Measurements from ENCODE around the gene JAK1. TPM values are rescaled to one million over a fixed set of nuclear protein-coding genes. Genes with fewer than 3 reads are reported as not detected.

JAK1 gene
- total and polyA plus RNA-seq, 2 of the 8 experiments (the other 6 are each of a cell fraction or from before 2014, with no cell fraction given), result 7.8 to 24.5 TPM

DNA sequence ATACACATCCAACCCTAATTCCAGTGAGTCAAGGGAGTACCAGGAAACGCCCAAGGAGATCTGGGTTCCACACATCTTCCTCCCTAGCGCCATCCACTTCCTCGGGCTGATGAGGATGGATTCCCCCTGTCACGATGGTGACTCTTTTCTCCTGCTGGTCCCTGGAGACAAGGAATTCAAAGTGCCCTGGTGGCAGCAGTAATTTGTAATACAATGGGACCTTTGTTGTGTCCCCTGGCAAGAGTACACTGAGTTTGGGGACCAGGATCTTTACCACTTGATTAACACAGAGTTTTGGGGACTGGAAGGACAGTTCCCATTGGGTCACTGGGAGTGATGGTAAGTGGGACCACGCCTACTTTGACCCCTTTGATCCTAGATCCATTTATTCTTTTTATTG lies 9.4 kb upstream of the JAK1 start:
- no peak overlapping the region for H2BK120ac ChIP-seq (replicated peaks; ENCODE audit: low read depth, low read length)
- H2AK5ac ChIP-seq (ENCODE audit: low read depth, low read length), result no peak overlapping the region
- no peak overlapping the region for H3K56ac ChIP-seq (replicated peaks; ENCODE audit: insufficient read length, low read depth, low read length)
- H3K14ac ChIP-seq (ENCODE audit: insufficient read length), result no peak overlapping the region
- no peak overlapping the region for H2BK15ac ChIP-seq (ENCODE audit: low read length)
- H3K4me1 ChIP-seq (replicated peaks in 1 of 4; ENCODE audit: control insufficient read depth in 3 of 4, insufficient read depth in 4 of 4, low read length in 3 of 4), result peaks cover 0 to 9% (median 0%) of the 10 kb centered on the region in 4 experiments; a peak in 2 of 7 replicates
- H3K18ac ChIP-seq (ENCODE audit: extremely low read depth, low read length), result no peak overlapping the region
- no peak overlapping the region for H2BK12ac ChIP-seq (ENCODE audit: low read depth, low read length)
- no peaks in the 10 kb centered on the region for H3K27me3 ChIP-seq (replicated peaks in 1 of 4; ENCODE audit: control insufficient read depth in 3 of 4, extremely low read depth in 1 of 4, insufficient read depth in 3 of 4, low read length in 3 of 4)
- H3K9me3 ChIP-seq (ENCODE audit: insufficient read depth in 2 of 2, low read depth in 1 of 2, low read length in 1 of 2), result no peaks in the 10 kb centered on the region
- H3K36me3 ChIP-seq (ENCODE audit: control insufficient read depth in 2 of 4, insufficient read depth in 4 of 4, low read length in 3 of 4), result no peaks in the 10 kb centered on the region
- H3K23me2 ChIP-seq (ENCODE audit: low read depth, low read length), result no peaks in the 10 kb centered on the region; the same call in 1 of the 2 replicates
- no peak overlapping the region for H3K4me3 ChIP-seq (ENCODE audit: extremely low read depth in 1 of 4, insufficient read depth in 2 of 4, low read depth in 3 of 4, low read length in 4 of 4)
- H3K9ac ChIP-seq (replicated peaks in 1 of 4; ENCODE audit: extremely low read depth in 1 of 4, low read depth in 3 of 4, low read length in 3 of 4), result no peak overlapping the region
- WGBS, 2 experiments (ENCODE audit: extremely low coverage in 1 of 2, insufficient coverage in 1 of 2, insufficient read length in 1 of 2, insufficient replicate concordance in 2 of 2, low coverage in 1 of 2, low lambda C conversion rate in 2 of 2, missing lambda C conversion rate in 1 of 2), result 87% methylated on average over 5 of the region's 5 CpGs; no CpG with 5 or more reads in 1 of the 2 experiments
- FAIRE-seq, result no peak
- no peak overlapping the region for H2AFZ ChIP-seq (ENCODE audit: low read length)
- no peak overlapping the region for H3K27ac ChIP-seq (ENCODE audit: low read depth, low read length)
- H3K79me2 ChIP-seq (ENCODE audit: control insufficient read depth in 1 of 2, insufficient read depth in 2 of 2, low read length in 2 of 2), result no peaks in the 10 kb centered on the region
- H3K4ac ChIP-seq (replicated peaks; ENCODE audit: insufficient read length, low read depth, low read length), result no peak overlapping the region
- H2BK5ac ChIP-seq (ENCODE audit: low read depth, low read length), result no peak overlapping the region
- H3K23ac ChIP-seq (ENCODE audit: insufficient read length), result no peak overlapping the region
- H4K20me1 ChIP-seq (replicated peaks in 1 of 2; ENCODE audit: control insufficient read depth in 1 of 2, insufficient read depth in 2 of 2, low read length in 2 of 2), result no peaks in the 10 kb centered on the region
- H3K79me1 ChIP-seq (ENCODE audit: low read depth, low read length), result no peaks in the 10 kb centered on the region
- H4K91ac ChIP-seq (replicated peaks; ENCODE audit: insufficient read length, low read length), result no peak overlapping the region
- no peak overlapping the region for H4K8ac ChIP-seq (ENCODE audit: extremely low read depth, insufficient read depth, low read length)
- ChIA-PET POLR2A (ENCODE audit: partially characterized antibody) (interaction anchor here (1.1 kb wide), 1 partner anchor 9 kb away, joined by 4 read pairs; the partner anchor contains the start of gene JAK1), CTCF (ENCODE audit: partially characterized antibody) (interaction anchor here (1.9 kb wide), 1 partner anchor 15 kb away, joined by 5 read pairs; no protein-coding TSS in a partner anchor)
- TF ChIP-seq TCF12 (IDR thresholded peaks at IDR 0.05; ENCODE audit: low read depth, low read length) (no peak), TBP (IDR thresholded peaks at IDR 0.05; ENCODE audit: low read depth, low read length) (0 out of 2 replicates have a peak, but pooled peaks have one; percentile 18), YY1 (IDR thresholded peaks at IDR 0.05; ENCODE audit: low read depth, low read length) (no peak)
- DNase-seq (ENCODE audit: low read depth in 1 of 2, low spot score in 2 of 2), result no peak
- no peak overlapping the region for H4K5ac ChIP-seq (ENCODE audit: insufficient read length, low read depth, low read length)
- no peak overlapping the region for H3K4me2 ChIP-seq (ENCODE audit: insufficient read depth in 1 of 2, low read depth in 2 of 2, low read length in 2 of 2)
- no peak overlapping the region for H2BK20ac ChIP-seq (ENCODE audit: low read length)

Data from H1 (cell line).